GM13977 (cell line): ENCODE data around the gene GUCA2B.

Experiments used
- DNase-seq: peaks from one replicate; pipeline ENCODE4 v3.0.0; 2012; ENCODE audit warnings: low spot score
- in situ Hi-C: fragments of 300-500 bp; cut with MboI; formaldehyde crosslinking; loops from one replicate; pipeline ENCODE4 v1.12.0; 2022; ENCODE audit warnings: low sequenced_read_pairs, low pct_unique_long_range_greater_than_20kb, mixed read lengths, inconsistent platforms; ENCODE audit not compliant: unreplicated experiment
- TF ChIP-seq, protein P1 (sequence below): IDR thresholded peaks from 2 replicates; pipeline ENCODE4 v1.5.1; 2012; ENCODE audit warnings: mild to moderate bottlenecking, control low read depth; ENCODE audit not compliant: insufficient read depth; ENCODE audit errors: extremely low read depth, missing control alignments

Gene GUCA2B

DNA sequence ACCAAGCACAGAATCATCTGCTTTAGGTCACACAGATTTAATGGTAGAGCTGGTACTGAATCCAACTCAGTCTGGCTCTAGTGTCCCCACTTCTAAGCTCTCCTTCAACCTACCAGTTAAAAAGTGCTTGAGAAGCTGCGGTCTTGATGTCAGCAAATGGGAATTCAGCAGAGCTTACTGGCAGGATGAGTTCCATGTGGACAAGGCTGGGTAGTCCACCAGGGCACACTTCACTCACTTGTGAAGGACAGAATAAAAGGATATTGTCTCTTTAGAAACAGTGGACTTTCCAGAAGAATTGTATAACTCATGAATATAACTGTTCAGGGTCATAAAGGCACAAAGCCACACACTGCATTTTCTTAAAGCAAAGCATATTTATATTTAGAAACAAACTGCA, 35.1 kb upstream of the GUCA2B start:
- TF ChIP-seq, protein P1, sequence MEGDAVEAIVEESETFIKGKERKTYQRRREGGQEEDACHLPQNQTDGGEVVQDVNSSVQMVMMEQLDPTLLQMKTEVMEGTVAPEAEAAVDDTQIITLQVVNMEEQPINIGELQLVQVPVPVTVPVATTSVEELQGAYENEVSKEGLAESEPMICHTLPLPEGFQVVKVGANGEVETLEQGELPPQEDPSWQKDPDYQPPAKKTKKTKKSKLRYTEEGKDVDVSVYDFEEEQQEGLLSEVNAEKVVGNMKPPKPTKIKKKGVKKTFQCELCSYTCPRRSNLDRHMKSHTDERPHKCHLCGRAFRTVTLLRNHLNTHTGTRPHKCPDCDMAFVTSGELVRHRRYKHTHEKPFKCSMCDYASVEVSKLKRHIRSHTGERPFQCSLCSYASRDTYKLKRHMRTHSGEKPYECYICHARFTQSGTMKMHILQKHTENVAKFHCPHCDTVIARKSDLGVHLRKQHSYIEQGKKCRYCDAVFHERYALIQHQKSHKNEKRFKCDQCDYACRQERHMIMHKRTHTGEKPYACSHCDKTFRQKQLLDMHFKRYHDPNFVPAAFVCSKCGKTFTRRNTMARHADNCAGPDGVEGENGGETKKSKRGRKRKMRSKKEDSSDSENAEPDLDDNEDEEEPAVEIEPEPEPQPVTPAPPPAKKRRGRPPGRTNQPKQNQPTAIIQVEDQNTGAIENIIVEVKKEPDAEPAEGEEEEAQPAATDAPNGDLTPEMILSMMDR: no peak
- in situ Hi-C loops: no loop called here
- DNase-seq: no peak

DNA sequence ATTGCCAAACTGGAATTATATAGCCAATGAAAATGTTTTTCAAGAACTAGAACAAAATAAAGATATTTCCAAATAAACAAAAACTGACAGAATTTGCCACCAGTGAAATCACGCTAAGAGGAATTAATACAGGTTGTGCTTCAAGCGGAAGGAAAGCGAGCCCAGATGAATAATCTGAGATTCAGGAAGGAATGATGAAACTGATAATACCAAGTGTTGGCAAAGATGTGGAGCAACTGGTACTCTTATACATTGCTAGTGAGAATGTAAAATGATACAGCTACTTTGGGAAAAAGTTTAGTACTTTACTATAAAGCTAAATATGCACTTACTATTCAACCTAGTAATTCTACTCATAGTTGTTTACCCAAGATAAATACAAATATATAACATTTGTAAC, 30.8 kb upstream of the GUCA2B start:
- in situ Hi-C loops: no loop called here
- no peak for DNase-seq
- TF ChIP-seq, protein P1: no peak

DNA sequence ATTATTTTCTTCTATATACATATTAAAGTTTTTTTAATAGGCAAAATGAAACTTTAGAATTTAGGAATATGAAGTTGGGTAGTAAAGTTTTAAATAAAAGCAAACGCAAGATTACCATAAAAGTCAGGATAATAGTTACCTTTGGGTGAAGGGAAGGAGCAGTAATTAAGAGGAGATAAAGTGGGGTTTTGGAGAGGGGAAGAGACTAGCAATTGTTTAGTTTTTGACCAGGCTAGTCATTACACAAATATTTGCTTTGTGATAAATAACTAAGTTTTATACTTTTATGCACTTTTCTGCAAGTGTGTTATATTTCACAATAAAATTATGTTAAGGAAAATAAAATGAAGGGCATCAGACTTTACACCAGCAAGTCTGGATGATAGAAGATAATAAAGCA, 27.7 kb upstream of the GUCA2B start:
- in situ Hi-C loops: loop anchor here (25.0 kb wide), 1 partner anchor 563 kb away; no protein-coding TSS in a partner anchor
- DNase-seq: no peak
- TF ChIP-seq, protein P1: no peak

DNA sequence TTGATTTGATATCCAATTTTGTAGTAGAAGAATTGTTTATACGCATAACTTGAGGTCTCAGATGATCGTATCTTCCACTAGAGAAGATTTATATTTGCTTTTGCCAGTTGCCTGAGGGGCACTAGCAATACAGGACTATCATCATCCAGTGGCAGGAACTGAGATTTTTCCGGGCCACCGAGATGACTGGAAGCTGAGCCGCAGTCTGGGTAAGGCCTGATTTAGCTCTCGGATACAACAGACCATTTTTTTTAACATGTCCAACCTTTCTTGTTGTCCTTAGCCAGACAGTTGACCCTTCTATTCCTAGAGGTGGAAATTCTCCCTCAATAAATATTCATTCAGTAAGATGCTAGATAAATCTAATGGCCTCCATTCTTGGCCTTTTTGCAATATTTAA, 25.4 kb upstream of the GUCA2B start:
- no peak for DNase-seq
- in situ Hi-C loops: loop anchor here (25.0 kb wide), 1 partner anchor 565 kb away; no protein-coding TSS in a partner anchor
- TF ChIP-seq, protein P1: no peak

DNA sequence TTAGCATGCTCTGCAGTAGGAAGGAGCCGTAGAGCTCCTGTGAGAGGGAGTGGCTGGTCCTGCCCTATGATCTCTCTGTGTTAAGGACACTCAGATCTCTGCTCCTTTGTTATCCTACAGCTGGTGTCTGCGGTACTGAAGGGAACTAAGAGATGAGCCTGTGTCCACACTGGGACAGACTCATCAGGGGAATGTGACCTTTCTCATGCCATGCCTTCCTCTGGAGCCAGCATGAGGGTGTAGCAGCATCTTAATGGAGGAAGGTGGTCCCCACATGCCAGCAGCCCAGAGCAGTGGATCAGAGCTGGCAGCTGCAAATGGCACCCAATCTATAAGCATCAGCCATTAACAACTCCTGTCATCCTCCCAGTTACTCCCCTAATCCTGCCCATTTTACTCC, 24.7 kb upstream of the GUCA2B start:
- TF ChIP-seq, protein P1: no peak
- DNase-seq: no peak
- in situ Hi-C loops: loop anchor here (25.0 kb wide), 1 partner anchor 566 kb away; no protein-coding TSS in a partner anchor

DNA sequence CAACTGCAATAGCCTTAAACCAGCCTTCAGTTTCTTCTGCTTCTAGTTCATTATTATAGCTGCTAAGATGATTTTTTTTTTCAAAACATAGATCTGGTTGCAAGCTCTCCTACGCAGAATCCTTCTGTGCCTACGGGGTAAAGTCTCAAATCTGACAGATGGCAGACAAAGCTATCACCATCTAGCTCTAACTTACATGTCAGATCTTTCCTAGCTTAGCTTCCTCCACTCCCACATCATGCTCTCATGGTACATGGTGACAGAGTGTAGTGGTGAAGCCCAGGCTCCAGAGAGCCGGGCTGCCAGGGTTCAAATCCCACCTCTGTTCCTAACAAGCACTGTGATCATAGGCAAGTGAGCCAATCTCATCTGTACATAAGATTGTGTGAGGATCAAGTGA, 24.2 kb upstream of the GUCA2B start:
- TF ChIP-seq, protein P1: no peak
- in situ Hi-C loops: loop anchor here (25.0 kb wide), 1 partner anchor 567 kb away; no protein-coding TSS in a partner anchor
- no peak for DNase-seq
